Neural progenitor cell (in vitro differentiated cells): ENCODE measurements around the gene BACE2. TPM values are rescaled to one million over a fixed set of nuclear protein-coding genes. Genes with fewer than 3 reads are reported as not detected.

Experiments used
- DNase-seq: peaks from one replicate; pipeline ENCODE4 v3.0.0-alpha.2; 2016; ENCODE audit warnings: low spot score
- H2AFZ ChIP-seq: fragments of 200-600 bp; sonication (generic); replicated peaks from 2 replicates; pipeline ENCODE4 v1.6.1; 2016; ENCODE audit warnings: antibody characterized with exemption
- H3F3A ChIP-seq: fragments of 200-600 bp; sonication (generic); 2 replicates; pipeline ENCODE4 v1.6.1; 2016; ENCODE audit warnings: antibody characterized with exemption, low read depth
- H3K27ac ChIP-seq: fragments of 200-600 bp; sonication (generic); 2 replicates; pipeline ENCODE4 v1.5.1; 2016; ENCODE audit warnings: mild to moderate bottlenecking
- H3K27me3 ChIP-seq: fragments of 200-600 bp; sonication (generic); 2 replicates; pipeline ENCODE4 v1.6.1; 2016; ENCODE audit warnings: mild to moderate bottlenecking, moderate library complexity
- H3K36me3 ChIP-seq: fragments of 200-600 bp; sonication (generic); 2 replicates; pipeline ENCODE4 v1.5.1; 2016
- H3K4me1 ChIP-seq: fragments of 200-600 bp; sonication (generic); 2 replicates; pipeline ENCODE4 v1.6.1; 2016; ENCODE audit warnings: mixed run types
- H3K4me2 ChIP-seq: fragments of 200-600 bp; sonication (generic); 2 replicates; pipeline ENCODE4 v1.6.1; 2016
- H3K4me3 ChIP-seq: fragments of 200-600 bp; sonication (generic); 2 replicates; pipeline ENCODE4 v1.5.1; 2016
- H3K79me2 ChIP-seq: fragments of 200-600 bp; sonication (generic); 2 replicates; pipeline ENCODE4 v1.6.1; 2016; ENCODE audit warnings: low read depth
- H3K9ac ChIP-seq: fragments of 200-600 bp; sonication (generic); 2 replicates; pipeline ENCODE4 v1.6.1; 2016
- H3K9me3 ChIP-seq: fragments of 200-600 bp; sonication (generic); 2 replicates; pipeline ENCODE4 v1.5.1; 2016; ENCODE audit warnings: low read depth
- H4K20me1 ChIP-seq: fragments of 200-600 bp; sonication (generic); 2 replicates; pipeline ENCODE4 v1.6.1; 2016; ENCODE audit warnings: low read depth
- H3K27ac Mint-ChIP-seq: 3 replicates; pipeline ENCODE4 v1.8.0; 2021; ENCODE audit warnings: mixed read lengths
- H3K27me3 Mint-ChIP-seq: 2 replicates; pipeline ENCODE4 v1.8.0; 2022; ENCODE audit warnings: low read depth, mild to moderate bottlenecking, inconsistent platforms, moderate library complexity, mixed read lengths; ENCODE audit not compliant: insufficient read depth
- H3K36me3 Mint-ChIP-seq: 3 replicates; pipeline ENCODE4 v1.8.0; 2021; ENCODE audit warnings: mixed read lengths
- H3K4me1 Mint-ChIP-seq: 3 replicates; pipeline ENCODE4 v1.8.0; 2021; ENCODE audit warnings: mixed read lengths
- H3K4me3 Mint-ChIP-seq: 3 replicates; pipeline ENCODE4 v1.8.0; 2021; ENCODE audit warnings: mild to moderate bottlenecking, moderate library complexity, mixed read lengths
- H3K9me3 Mint-ChIP-seq: 3 replicates; pipeline ENCODE4 v1.8.0; 2020; ENCODE audit warnings: mixed read lengths
- CTCF ChIP-seq: fragments of 200-600 bp; sonication (generic); IDR thresholded peaks from 2 replicates; pipeline ENCODE4 v1.5.1; 2017; ENCODE audit warnings: antibody characterized with exemption, mild to moderate bottlenecking
- EZH2 ChIP-seq: fragments of 200-600 bp; sonication (generic); IDR thresholded peaks from 2 replicates; pipeline ENCODE4 v1.6.1; 2017; ENCODE audit warnings: antibody characterized with exemption, mild to moderate bottlenecking, moderate library complexity
- EZH2phosphoT487 ChIP-seq: fragments of 200-600 bp; sonication (generic); IDR thresholded peaks from 2 replicates; pipeline ENCODE4 v1.6.1; 2017; ENCODE audit warnings: antibody characterized with exemption
- total RNA-seq: library from RNA; depleted of rRNA; stranded (reverse); fragments of >200 nt; gene quantifications from 2 replicates; pipeline ENCODE4 v1.2.3, GENCODE V29; 2015; ENCODE audit warnings: low replicate concordance

The BACE2 gene
- total RNA-seq, 1 donor from 2014 or later = 0.15 TPM

- H3K9ac ChIP-seq = no peak overlapping the region
- no peak overlapping the region for H3K4me2 ChIP-seq
- Mint-ChIP-seq H3K4me1 (no peaks in the 10 kb centered on the region), H3K36me3 (no peaks in the 10 kb centered on the region), H3K9me3 (no peaks in the 10 kb centered on the region), H3K27me3 (peaks cover 9% of the 10 kb centered on the region), H3K4me3 (no peak overlapping the region), H3K27ac (no peak overlapping the region)
- H3K4me1 ChIP-seq = no peaks in the 10 kb centered on the region
- H3K27ac ChIP-seq = no peak overlapping the region
- no peak overlapping the region for H2AFZ ChIP-seq
- H3K9me3 ChIP-seq = no peaks in the 10 kb centered on the region
- H3K27me3 ChIP-seq = no peaks in the 10 kb centered on the region
- no peaks in the 10 kb centered on the region for H3F3A ChIP-seq
- H3K36me3 ChIP-seq = no peaks in the 10 kb centered on the region
- H3K4me3 ChIP-seq = no peak overlapping the region
- no peaks in the 10 kb centered on the region for H3K79me2 ChIP-seq
- TF ChIP-seq EZH2 (no peak), CTCF (peak; percentile 90), EZH2phosphoT487 (no peak)
- no peaks in the 10 kb centered on the region for H4K20me1 ChIP-seq
- DNase-seq = peak; percentile 83
Measured at GRCh38 chr21:41121785-41122415, 46.1 kb upstream of the BACE2 start.

- no peaks in the 10 kb centered on the region for H3K36me3 Mint-ChIP-seq
- TF ChIP-seq CTCF (no peak), EZH2phosphoT487 (no peak), EZH2 (no peak)
- no peaks in the 10 kb centered on the region for H3K4me1 Mint-ChIP-seq
- peaks cover 7% of the 10 kb centered on the region for H3K9me3 Mint-ChIP-seq
- Histone ChIP-seq H3K27ac (no peak overlapping the region), H3F3A (no peaks in the 10 kb centered on the region), H3K36me3 (no peaks in the 10 kb centered on the region), H3K4me1 (no peaks in the 10 kb centered on the region), H3K27me3 (no peaks in the 10 kb centered on the region), H3K4me3 (no peak overlapping the region), H4K20me1 (no peaks in the 10 kb centered on the region), H3K4me2 (no peak overlapping the region), H2AFZ (no peak overlapping the region), H3K9me3 (no peaks in the 10 kb centered on the region), H3K9ac (no peak overlapping the region), H3K79me2 (no peaks in the 10 kb centered on the region)
- no peak overlapping the region for H3K27ac Mint-ChIP-seq
- DNase-seq = no peak
- H3K4me3 Mint-ChIP-seq = no peak overlapping the region
- H3K27me3 Mint-ChIP-seq = peaks cover 11% of the 10 kb centered on the region
Measured at GRCh38 chr21:41124641-41125201, 43.2 kb upstream of the BACE2 start.

GRCh38 chr21:41128981-41129380 lies 39.0 kb upstream of the BACE2 start:
- no peaks in the 10 kb centered on the region for H3K79me2 ChIP-seq
- no peaks in the 10 kb centered on the region for H3F3A ChIP-seq
- no peaks in the 10 kb centered on the region for H3K4me1 ChIP-seq
- H3K36me3 ChIP-seq = no peaks in the 10 kb centered on the region
- no peaks in the 10 kb centered on the region for H3K4me1 Mint-ChIP-seq
- no peak overlapping the region for H3K9ac ChIP-seq
- peaks cover 3% of the 10 kb centered on the region for H3K27me3 Mint-ChIP-seq
- H4K20me1 ChIP-seq = no peaks in the 10 kb centered on the region
- no peaks in the 10 kb centered on the region for H3K9me3 ChIP-seq
- H3K27ac ChIP-seq = no peak overlapping the region
- no peaks in the 10 kb centered on the region for H3K27me3 ChIP-seq
- H2AFZ ChIP-seq = no peak overlapping the region
- peaks cover 7% of the 10 kb centered on the region for H3K9me3 Mint-ChIP-seq
- H3K4me3 ChIP-seq = no peak overlapping the region
- no peak overlapping the region for H3K4me3 Mint-ChIP-seq
- no peak for TF ChIP-seq CTCF
- no peak for TF ChIP-seq EZH2phosphoT487
- H3K36me3 Mint-ChIP-seq = no peaks in the 10 kb centered on the region
- no peak overlapping the region for H3K27ac Mint-ChIP-seq
- no peak overlapping the region for H3K4me2 ChIP-seq
- DNase-seq = no peak
